CD4-positive, alpha-beta T cell treated with Interleukin-21 for 1 hour (primary cell): ENCODE data around the gene TENM3.

Source experiments
- DNase-seq: peaks from one replicate; pipeline ENCODE4 v3.0.0-alpha.2; 2020

The TENM3 gene

GRCh38 chr4:182411391-182411790 is 168.2 kb downstream of the TENM3 start:
- no peak for DNase-seq

- DNase-seq: no peak
Measured at GRCh38 chr4:182413550-182413949, 170.3 kb downstream of the TENM3 start.

GRCh38 chr4:182415116-182415515 is 171.9 kb downstream of the TENM3 start:
- DNase-seq: no peak

GRCh38 chr4:182416067-182416466 is 172.9 kb downstream of the TENM3 start:
- DNase-seq: no peak

- DNase-seq: no peak
Measured at GRCh38 chr4:182418054-182418734, 175.0 kb downstream of the TENM3 start.

- no peak for DNase-seq
Measured at GRCh38 chr4:182420189-182420588, 177.0 kb downstream of the TENM3 start.

- no peak for DNase-seq
Measured at GRCh38 chr4:182421753-182422152, 178.6 kb downstream of the TENM3 start.

GRCh38 chr4:182425302-182425701 is 182.1 kb downstream of the TENM3 start:
- DNase-seq: no peak

GRCh38 chr4:182426901-182427300 is 183.7 kb downstream of the TENM3 start:
- DNase-seq: no peak

GRCh38 chr4:182427554-182427953 is 184.4 kb downstream of the TENM3 start:
- no peak for DNase-seq

GRCh38 chr4:182429896-182430295 is 186.7 kb downstream of the TENM3 start:
- DNase-seq: no peak

GRCh38 chr4:182432819-182433218 is 189.6 kb downstream of the TENM3 start:
- DNase-seq: no peak

GRCh38 chr4:182434720-182435119 is 191.5 kb downstream of the TENM3 start:
- no peak for DNase-seq

- DNase-seq: no peak
Measured at GRCh38 chr4:182435401-182435800, 192.2 kb downstream of the TENM3 start.

GRCh38 chr4:182443070-182443469 is 199.9 kb downstream of the TENM3 start:
- no peak for DNase-seq

GRCh38 chr4:182447767-182448280 is 204.6 kb downstream of the TENM3 start:
- DNase-seq: no peak

GRCh38 chr4:182448281-182449151 is 205.3 kb downstream of the TENM3 start:
- DNase-seq: peak; percentile 15

GRCh38 chr4:182449186-182449929 is 206.2 kb downstream of the TENM3 start:
- DNase-seq: no peak

GRCh38 chr4:182449930-182450439 is 206.8 kb downstream of the TENM3 start:
- DNase-seq: no peak

- no peak for DNase-seq
Measured at GRCh38 chr4:182451441-182451840, 208.2 kb downstream of the TENM3 start.

- DNase-seq: no peak
Measured at GRCh38 chr4:182453830-182454229, 210.6 kb downstream of the TENM3 start.

- no peak for DNase-seq
Measured at GRCh38 chr4:182454440-182455013, 211.3 kb downstream of the TENM3 start.

GRCh38 chr4:182465114-182465513 is 221.9 kb downstream of the TENM3 start:
- DNase-seq: no peak
